NCI-H2196 treated with DMSO at 0.1 percent for 48 hours (cell line): ENCODE data around the gene PHF2.

ENCODE experiments used
- DNase-seq: peaks from one replicate; lab custom pipeline; 2025; ENCODE audit not compliant: unreplicated experiment; lab: John Stamatoyannopoulos, UW

The PHF2 gene

GRCh38 chr9:93567271-93567959 lies 9.0 kb upstream of the PHF2 start:
- no peak for DNase-seq

DNA sequence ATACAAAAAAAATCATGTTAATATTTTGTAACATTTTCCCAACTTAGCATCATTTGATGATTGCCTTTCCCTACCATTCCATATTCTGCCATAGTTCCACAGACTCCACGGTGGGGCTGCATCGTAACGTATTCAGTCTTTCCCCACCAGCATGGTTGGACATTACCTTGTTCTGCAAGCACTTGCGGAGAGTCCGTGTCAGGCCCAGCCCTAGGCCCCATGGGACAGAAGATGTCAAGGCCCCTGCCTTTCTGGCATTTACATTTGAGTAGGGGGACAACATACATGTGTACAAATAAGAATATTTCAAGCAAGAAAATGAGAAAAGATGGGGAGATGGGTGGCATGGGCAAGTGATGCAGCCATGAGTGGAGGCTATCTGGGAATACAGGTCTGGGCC lies 8.2 kb upstream of the PHF2 start:
- no peak for DNase-seq

GRCh38 chr9:93569621-93570174 lies 6.7 kb upstream of the PHF2 start:
- no peak for DNase-seq

DNA sequence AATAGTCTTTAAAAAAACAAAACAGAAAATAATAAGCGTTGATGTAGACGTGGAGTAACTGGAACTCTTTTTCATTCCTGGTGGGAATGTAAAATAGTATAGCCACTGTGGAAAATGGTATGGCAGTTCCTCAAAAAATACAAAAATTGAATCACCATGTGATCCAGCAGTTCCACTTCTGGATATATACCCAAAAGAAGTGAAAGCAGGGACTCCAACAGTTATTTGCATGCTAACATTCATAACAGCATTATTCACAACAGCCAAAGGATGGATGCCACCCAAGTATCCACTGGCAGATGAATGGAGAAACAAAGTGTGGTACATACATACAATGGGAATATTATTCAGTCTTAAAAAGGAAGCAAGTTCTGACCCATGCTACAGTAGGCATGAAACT lies 4.2 kb upstream of the PHF2 start:
- DNase-seq: no peak

DNA sequence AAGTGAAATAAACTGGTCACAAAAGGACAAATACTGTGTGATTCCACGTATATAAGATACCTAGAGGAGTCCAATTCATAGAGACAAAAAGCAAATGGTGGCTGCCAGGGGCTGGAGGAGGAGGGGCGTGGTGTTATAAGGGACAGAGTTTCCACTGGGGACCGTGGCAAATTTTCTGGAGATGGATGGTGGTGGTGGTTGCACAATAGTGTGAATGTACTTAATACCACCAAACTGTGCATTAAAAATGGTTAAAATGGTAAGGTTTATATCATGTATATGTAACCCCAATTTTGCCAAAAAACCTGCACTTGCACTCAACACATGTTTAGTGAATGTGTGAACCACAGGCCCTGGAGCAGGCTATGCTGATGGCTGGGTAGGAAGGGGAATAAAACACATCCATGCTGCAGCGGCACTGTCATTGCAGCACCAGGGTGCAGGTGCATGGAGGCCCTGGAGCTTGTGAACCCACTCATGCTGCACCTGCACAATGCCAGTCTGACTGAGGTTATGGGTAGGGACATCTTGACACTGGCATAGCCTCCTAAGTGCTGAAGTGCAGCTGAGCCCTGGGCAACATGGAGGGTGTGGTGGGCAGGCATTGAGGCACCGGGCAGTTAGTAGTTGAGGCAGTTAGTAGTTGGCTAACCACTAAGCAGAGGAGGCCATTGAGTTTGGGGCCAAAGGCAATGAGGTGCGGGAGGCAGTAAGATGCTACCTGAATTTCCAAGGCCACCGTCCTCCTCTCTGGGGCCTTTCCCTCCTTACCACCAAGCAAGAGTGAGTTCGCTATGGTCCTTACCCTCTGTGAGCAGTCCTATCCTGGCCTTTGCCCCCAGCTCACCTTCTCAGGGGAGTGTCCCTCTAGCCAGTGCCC lies 3.5 kb upstream of the PHF2 start:
- no peak for DNase-seq

DNA sequence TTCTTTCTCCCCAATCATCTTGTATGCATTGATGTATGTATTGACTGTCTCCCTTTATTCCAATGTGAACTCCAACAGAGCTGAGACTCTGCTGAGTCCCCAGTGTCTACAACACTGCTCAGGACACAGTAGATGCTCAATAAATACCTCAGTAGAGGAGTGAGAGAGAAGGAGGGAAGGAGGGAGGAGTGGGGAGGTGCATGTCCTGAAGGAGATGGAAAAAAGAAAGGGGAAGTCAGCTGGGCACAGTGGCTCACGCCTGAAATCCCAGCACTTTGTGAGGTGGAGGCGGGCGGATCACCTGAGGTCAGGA lies 2.9 kb upstream of the PHF2 start:
- DNase-seq: no peak

- DNase-seq: no peak
Observed at GRCh38 chr9:93574091-93574899, 2.1 kb upstream of the PHF2 start.

GRCh38 chr9:93574900-93575795 lies 1.2 kb upstream of the PHF2 start:
- DNase-seq: no peak

DNA sequence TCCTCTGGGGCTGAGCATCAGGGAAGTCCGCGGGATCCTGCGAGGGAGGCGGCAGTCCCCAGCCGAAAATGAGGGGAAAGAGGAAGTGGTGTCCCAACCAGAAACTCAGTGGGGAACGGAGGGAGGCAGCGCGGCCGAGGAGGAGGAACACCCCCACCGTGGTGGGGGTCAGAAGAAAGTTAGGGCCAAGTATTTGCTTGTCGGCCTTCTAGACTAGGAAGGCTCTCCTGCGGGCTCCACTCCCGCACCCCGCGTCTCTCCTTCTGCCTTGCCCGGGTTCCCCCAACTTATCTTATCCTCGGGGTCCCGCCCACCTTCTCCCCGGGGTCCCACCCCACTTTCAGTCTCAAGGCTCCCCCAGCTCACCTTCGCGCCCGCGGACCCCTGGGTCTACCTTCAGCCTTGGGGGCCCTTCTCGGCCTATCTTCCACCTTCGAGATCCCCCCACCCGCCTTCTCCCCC lies 557 bp upstream of the PHF2 start:
- no peak for DNase-seq

DNA sequence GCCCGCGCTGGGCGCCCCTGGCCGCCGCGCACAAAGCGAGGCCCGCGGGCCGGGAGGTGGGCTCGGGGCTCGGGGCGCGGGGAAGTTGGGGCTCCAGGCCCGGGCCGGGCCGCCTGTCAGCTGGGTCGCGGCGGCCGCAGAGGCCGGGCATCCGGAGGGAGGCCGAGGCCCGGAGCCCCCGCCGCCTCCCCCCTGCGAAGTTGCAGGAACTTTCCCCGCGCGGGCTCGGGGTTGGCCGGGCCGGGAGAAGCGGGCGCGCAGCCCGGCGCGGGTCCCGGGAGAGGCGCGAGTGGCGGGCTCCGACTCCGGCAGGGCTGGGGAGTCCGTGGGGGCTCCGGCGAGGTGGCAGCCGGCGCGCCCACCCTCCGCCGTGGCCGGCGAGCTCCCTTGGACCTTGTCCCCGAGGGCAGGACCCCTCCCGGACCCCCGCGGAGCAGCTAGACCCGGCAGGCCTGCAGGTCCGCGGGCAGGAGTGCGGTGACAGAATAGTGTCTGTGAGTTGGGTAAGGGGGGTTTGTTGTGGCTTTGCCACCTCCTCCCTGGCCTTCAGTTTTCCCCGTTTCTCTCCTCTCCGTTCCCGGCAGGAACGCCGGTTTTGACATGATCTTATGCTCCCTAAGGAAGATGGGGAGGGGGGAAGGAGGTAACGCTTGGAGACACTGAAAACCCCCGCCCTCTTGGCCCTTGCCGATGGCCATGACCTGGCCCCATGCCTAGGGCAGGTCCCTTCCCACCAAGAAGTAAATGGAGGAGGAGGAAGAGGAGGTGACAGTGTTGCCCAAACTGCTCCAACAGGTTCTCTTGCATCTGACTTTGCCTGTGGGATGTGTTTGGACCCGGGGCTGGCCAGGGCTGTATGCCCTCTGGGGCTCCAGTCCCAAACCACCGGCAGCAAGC lies 942 bp downstream of the PHF2 start:
- no peak for DNase-seq

DNA sequence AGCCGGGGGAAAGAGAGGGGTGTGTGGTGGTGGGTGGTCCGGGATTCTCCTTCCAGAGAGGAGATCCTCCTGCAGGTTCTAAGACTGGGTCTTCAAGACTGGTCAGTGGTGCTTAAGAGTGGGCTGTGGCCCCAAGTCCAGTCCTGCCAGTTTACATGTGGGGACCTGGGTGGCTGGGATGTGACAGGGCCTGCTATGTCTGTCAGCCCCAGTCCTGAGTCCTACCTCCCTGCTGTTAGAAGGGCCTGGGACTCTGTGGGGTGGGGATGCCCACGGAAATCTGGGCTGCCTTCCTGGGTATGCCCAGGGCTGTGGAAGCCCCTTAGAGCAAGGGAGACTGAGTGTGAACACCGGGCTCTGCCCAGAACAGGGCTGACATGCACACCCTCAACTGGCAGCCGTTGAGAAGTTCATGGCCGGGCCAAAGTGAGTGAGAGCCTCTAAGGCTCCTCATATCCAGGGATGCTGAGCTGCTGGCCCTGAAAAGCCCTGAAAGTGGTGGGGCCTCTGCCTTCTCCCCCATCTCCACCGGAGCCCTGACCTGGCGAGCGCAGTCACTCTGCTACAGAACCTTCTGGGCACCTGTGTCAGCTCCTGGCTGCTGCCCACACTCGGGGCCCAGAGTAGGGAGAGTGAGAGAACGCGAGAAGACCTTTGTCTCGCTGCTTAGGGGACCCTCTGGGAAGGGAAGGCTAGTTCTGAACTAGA lies 1.7 kb downstream of the PHF2 start:
- no peak for DNase-seq

DNA sequence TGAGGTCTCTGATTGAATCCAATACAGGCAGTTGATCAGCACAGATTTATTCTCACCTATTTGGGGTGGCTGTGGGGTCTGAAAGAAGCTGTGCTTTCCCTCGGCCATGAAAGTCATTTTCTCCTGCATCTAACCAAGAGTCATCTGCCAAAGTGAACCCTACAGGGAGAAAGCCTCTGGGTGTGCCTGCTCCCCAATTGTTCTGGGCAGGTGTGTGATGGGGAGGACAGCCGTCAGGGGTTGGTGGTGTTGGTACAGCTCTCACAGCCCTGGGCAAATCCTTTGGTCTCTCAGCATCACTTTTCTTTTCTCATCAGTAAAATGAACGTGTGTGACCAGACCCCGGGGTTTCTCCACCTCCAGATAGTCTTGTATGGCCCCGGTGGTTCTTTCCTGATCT lies 2.5 kb downstream of the PHF2 start:
- DNase-seq: no peak

DNA sequence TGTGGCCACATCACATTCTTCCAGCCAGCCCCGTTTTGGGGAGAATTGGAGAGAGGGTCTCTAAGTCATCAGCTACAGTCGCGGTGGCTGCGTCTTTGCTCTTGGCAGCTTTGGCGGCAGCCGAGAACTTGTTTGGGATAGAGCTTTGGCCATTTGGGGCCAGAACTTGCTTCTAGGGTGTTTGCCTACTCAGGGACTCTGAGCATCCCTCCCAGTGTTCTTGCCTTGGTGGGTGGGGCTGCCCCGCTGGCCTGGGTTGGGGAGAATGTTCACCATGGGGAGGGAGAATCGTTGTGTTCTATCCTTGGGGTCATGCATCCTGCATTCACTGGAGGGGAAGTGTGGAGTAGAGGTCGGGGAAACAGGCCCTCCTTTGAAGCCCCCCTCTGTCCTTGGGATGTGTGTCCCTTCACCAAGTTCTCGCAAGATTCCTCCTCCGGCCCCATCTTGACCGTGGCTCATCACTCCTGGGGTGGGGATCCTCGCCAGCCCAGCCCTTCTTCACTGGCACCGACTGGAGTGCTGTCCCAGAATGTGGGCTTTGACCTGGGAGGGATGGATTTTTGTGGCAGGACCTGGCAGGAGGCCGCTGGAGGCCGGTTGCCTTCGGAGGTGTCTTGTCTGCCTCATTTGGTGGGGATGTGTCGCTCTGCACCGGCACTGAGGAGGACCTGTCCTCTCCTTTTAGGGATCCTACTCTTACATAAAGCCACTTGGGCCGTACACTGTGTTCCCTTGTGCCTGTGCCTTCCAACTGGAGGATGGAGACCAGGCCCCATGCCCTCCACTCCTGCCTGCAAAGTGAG lies 3.5 kb downstream of the PHF2 start:
- DNase-seq: no peak

GRCh38 chr9:93580654-93581380 lies 4.4 kb downstream of the PHF2 start:
- DNase-seq: no peak

- peak; percentile 92 for DNase-seq
Observed at GRCh38 chr9:93582115-93582514, 5.7 kb downstream of the PHF2 start.

- no peak for DNase-seq
Observed at GRCh38 chr9:93582550-93582949, 6.2 kb downstream of the PHF2 start.

- no peak for DNase-seq
Observed at GRCh38 chr9:93585259-93585658, 8.9 kb downstream of the PHF2 start.
